PC-3 (cell line): Measurements from ENCODE around the gene SCN1B. TPM values are rescaled to one million over a fixed set of nuclear protein-coding genes. Genes with fewer than 3 reads are reported as not detected.
"Not testable (repeated sequence)": the region's sequence is repeated elsewhere in the genome, so short reads cannot be mapped to it uniquely, and the experiment has no call there.

Experiments
- ATAC-seq: fragments of 200-7000 bp; cut with Tn5 transposase; 2 replicates; pipeline ENCODE4 v1.9.1; 2020; ENCODE audit warnings: mild to moderate bottlenecking, moderate library complexity
- BruUV-seq: library from RNA; stranded (reverse); fragments of 400-500 nt; replicated peaks from 2 replicates; lab custom pipeline; 2021; lab: Mats Ljungman, UMichigan
- CTCF ChIA-PET: fragments of 300-600 bp; sonication (Branson Sonifier 250); formaldehyde crosslinking; loops from one replicate; lab custom pipeline; 2022; ENCODE audit warnings: antibody characterized with exemption; lab: Charles Lee
- POLR2A ChIA-PET: fragments of 300-600 bp; sonication (Branson Sonifier 250); formaldehyde crosslinking; loops from one replicate; lab custom pipeline; 2022; ENCODE audit warnings: antibody characterized with exemption; ENCODE audit not compliant: unreplicated experiment; lab: Charles Lee
- DNase-seq: peaks from one replicate; pipeline ENCODE4 v3.0.0-alpha.2; 2015
- H2AFZ ChIP-seq: fragments of 300-600 bp; sonication (generic); 2 replicates; pipeline ENCODE4 v1.6.0; 2016; ENCODE audit warnings: antibody characterized with exemption, low read length
- H3F3A ChIP-seq: fragments of 300-600 bp; sonication (generic); one replicate; pipeline ENCODE4 v1.6.0; 2017; ENCODE audit warnings: antibody characterized with exemption, low read length, control low read depth, mild to moderate bottlenecking; ENCODE audit not compliant: unreplicated experiment
- H3K27ac ChIP-seq: fragments of 300-600 bp; sonication (generic); 2 replicates; pipeline ENCODE4 v1.5.1; 2016; ENCODE audit warnings: mild to moderate bottlenecking, low read length
- H3K27me3 ChIP-seq: fragments of 300-600 bp; sonication (generic); 2 replicates; pipeline ENCODE4 v1.6.1; 2016; ENCODE audit warnings: low read length, mixed read lengths
- H3K36me3 ChIP-seq: fragments of 300-600 bp; sonication (generic); 2 replicates; pipeline ENCODE4 v1.6.1; 2016; ENCODE audit warnings: low read depth, mixed run types, low read length, mixed read lengths
- H3K4me1 ChIP-seq: fragments of 300-600 bp; sonication (generic); 2 replicates; pipeline ENCODE4 v1.5.1; 2016; ENCODE audit warnings: low read length; ENCODE audit not compliant: insufficient read depth
- H3K4me2 ChIP-seq: fragments of 300-600 bp; sonication (generic); 2 replicates; pipeline ENCODE4 v1.6.0; 2016; ENCODE audit warnings: low read length
- H3K4me3 ChIP-seq: fragments of 300-600 bp; sonication (generic); 2 replicates; pipeline ENCODE4 v1.5.1; 2016; ENCODE audit warnings: mild to moderate bottlenecking, low read length, mixed read lengths
- H3K79me2 ChIP-seq: fragments of 300-600 bp; sonication (generic); 2 replicates; pipeline ENCODE4 v1.6.1; 2017; ENCODE audit warnings: low read length, mixed read lengths
- H3K9ac ChIP-seq: fragments of 300-600 bp; sonication (generic); 2 replicates; pipeline ENCODE4 v1.6.0; 2016; ENCODE audit warnings: mild to moderate bottlenecking, low read length
- H3K9me2 ChIP-seq: fragments of 300-600 bp; sonication (generic); replicated peaks from 2 replicates; pipeline ENCODE4 v1.6.1; 2016; ENCODE audit warnings: mixed run types, low read length, mixed read lengths
- H3K9me3 ChIP-seq: fragments of 300-600 bp; sonication (generic); 2 replicates; pipeline ENCODE4 v1.6.1; 2016; ENCODE audit warnings: low read length, mixed read lengths
- H4K20me1 ChIP-seq: fragments of 300-600 bp; sonication (generic); 2 replicates; pipeline ENCODE4 v1.6.1; 2016; ENCODE audit warnings: low read length, mixed read lengths
- EZH2 ChIP-seq: fragments of 300-600 bp; sonication (generic); IDR thresholded peaks from one replicate; pipeline ENCODE4 v1.6.1; 2017; ENCODE audit warnings: antibody characterized with exemption, mild to moderate bottlenecking, low read length; ENCODE audit not compliant: unreplicated experiment
- EZH2phosphoT487 ChIP-seq: fragments of 300-600 bp; sonication (generic); IDR thresholded peaks from 2 replicates; pipeline ENCODE4 v1.6.1; 2018; ENCODE audit warnings: mild to moderate bottlenecking, antibody characterized with exemption, low read length, borderline replicate concordance
- intact Hi-C: fragments of 100-400 bp; cut with micrococcal nuclease; formaldehyde crosslinking; loops from 2 replicates; pipeline ENCODE4 v1.9.0; 2023
- total RNA-seq: library from RNA; depleted of rRNA; stranded (reverse); fragments of >200 nt; gene quantifications from 2 replicates; pipeline ENCODE4 v1.2.3, GENCODE V29; 2014
- TF ChIP-seq, protein P1 (sequence below): fragments of 300-600 bp; sonication (generic); conservative IDR thresholded peaks from 2 replicates; pipeline ENCODE4 v1.5.1; 2017; ENCODE audit warnings: antibody characterized with exemption, low read depth, mild to moderate bottlenecking, low read length

SCN1B gene
- total RNA-seq, 1 experiment from 2014 or later = 1.7 TPM

DNA sequence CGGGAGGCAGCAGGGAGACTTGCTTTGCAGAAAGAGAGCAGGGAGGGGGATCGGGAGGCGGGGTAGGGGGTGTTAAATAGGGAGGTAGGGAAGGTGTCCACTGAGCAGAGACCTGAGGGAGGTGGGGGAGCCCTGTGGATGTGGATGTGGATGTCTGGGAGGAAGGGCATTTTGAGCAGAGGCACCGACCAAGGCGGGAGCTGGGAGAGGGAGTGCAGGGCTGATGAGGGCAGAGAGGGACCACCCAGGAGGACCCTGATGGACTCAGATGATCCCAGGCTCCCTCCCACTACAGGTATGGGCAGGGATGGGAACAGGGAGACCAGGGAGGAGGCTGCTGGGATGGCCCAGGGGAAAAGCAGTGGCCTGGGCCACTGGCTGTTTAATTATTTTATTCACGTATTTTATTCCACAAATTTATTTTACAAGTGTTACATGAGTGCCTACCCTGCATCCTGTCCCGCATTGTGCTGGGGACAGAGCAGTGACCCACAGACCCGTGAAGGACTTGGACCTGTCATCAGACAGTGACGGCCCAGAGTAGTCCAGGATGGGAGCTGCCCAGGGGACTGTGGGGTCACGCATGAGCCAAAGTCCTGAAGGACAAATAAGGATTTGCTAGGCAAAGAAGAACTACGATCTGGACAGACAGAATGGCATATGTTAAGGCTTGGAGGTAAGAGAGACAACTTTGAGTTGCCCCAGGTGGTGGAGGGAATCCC is 24.9 kb upstream of the SCN1B start:
- DNase-seq = no peak
- Histone ChIP-seq H3K9ac (peak overlapping the region; percentile 25; the same call in 1 of the 2 replicates), H3K4me1 (peaks cover 21% of the 10 kb centered on the region), H3K79me2 (peaks cover 41% of the 10 kb centered on the region), H3K36me3 (no peaks in the 10 kb centered on the region), H3K4me2 (peak overlapping the region; percentile 75), H2AFZ (no peak overlapping the region), H4K20me1 (peaks cover 8% of the 10 kb centered on the region; the same call in 1 of the 2 replicates), H3K9me2 (no peaks in the 10 kb centered on the region), H3K27ac (peak overlapping the region; percentile 77), H3K27me3 (no peaks in the 10 kb centered on the region), H3K9me3 (no peaks in the 10 kb centered on the region), H3F3A (no peaks in the 10 kb centered on the region), H3K4me3 (peak overlapping the region; percentile 30; the same call in 1 of the 2 replicates)
- intact Hi-C loops = no loop called here
- POLR2A ChIA-PET = no interaction called here
- no TSS peak for BruUV-seq
- CTCF ChIA-PET = no interaction called here
- TF ChIP-seq EZH2phosphoT487 = no peak
- no peak for TF ChIP-seq EZH2
- TF ChIP-seq, protein P1, sequence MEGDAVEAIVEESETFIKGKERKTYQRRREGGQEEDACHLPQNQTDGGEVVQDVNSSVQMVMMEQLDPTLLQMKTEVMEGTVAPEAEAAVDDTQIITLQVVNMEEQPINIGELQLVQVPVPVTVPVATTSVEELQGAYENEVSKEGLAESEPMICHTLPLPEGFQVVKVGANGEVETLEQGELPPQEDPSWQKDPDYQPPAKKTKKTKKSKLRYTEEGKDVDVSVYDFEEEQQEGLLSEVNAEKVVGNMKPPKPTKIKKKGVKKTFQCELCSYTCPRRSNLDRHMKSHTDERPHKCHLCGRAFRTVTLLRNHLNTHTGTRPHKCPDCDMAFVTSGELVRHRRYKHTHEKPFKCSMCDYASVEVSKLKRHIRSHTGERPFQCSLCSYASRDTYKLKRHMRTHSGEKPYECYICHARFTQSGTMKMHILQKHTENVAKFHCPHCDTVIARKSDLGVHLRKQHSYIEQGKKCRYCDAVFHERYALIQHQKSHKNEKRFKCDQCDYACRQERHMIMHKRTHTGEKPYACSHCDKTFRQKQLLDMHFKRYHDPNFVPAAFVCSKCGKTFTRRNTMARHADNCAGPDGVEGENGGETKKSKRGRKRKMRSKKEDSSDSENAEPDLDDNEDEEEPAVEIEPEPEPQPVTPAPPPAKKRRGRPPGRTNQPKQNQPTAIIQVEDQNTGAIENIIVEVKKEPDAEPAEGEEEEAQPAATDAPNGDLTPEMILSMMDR = no peak
- ATAC-seq = no peak

DNA sequence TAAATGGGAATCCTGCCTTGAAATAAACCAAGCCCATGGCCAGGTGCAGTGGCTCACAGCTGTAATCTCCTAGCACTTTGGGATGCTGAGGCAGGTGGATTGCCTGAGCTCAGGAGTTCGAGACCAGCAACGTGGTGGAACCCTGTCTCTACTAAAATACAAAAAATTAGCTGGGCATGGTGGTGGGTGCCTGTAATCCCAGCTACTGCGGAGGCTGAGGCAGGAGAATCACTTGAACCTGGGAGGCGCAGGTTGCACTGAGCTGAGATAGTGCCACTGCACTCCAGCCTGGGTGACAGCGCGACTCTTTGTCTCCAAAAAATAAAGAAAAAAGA is 24.3 kb upstream of the SCN1B start:
- Histone ChIP-seq H3K4me3 (peak overlapping the region; percentile 30; the same call in 1 of the 2 replicates), H3K27ac (peak overlapping the region; percentile 77), H3K9ac (peak overlapping the region; percentile 25; the same call in 1 of the 2 replicates), H3K79me2 (peaks cover 37% of the 10 kb centered on the region), H3K4me1 (peaks cover 21% of the 10 kb centered on the region), H3K4me2 (peak overlapping the region; percentile 75)
- CTCF ChIA-PET, H3F3A ChIP-seq, H3K36me3 ChIP-seq, BruUV-seq, H3K9me3 ChIP-seq, H3K27me3 ChIP-seq, H2AFZ ChIP-seq, DNase-seq, POLR2A ChIA-PET, H3K9me2 ChIP-seq, H4K20me1 ChIP-seq, ATAC-seq: not testable (repeated sequence)
- intact Hi-C loops = loop anchor here (2.0 kb wide), 1 partner anchor 33 kb away; no protein-coding TSS in a partner anchor

DNA sequence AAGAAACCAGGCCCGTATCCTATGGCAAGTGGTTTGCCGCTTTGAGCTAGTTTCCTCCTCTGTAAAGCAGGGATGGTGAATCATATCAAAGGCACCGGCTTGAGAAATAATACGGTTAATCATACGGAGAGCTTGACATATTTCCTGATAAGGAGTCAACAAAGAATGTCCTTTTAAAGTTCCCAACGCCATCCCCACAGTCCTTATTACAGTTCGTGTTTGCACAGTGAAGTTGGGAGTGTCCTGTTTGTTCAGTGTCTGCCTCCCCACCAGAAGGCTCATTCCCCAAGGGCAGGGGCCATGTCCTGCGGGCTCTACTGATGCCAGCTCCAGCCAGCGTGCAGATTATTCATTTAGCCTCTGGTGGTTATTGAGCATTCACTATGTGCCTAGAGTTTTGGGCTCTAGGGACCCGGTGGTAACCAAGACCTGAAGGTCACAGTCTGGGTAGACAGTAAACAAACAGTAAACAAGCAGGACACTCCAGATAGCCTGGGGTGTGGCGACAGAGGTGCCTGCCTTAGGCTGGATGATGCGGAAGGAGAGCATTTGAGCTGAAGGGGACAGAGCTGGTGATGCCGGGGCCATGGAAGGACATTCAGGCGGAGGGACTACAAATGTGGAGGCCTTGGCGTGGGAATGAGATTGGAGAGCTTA is 23.8 kb upstream of the SCN1B start:
- BruUV-seq = no TSS peak
- POLR2A ChIA-PET = no interaction called here
- Histone ChIP-seq H3K9ac (peak overlapping the region; percentile 25; the same call in 1 of the 2 replicates), H3K4me1 (peaks cover 21% of the 10 kb centered on the region), H4K20me1 (peaks cover 8% of the 10 kb centered on the region; the same call in 1 of the 2 replicates), H2AFZ (no peak overlapping the region), H3K9me3 (no peaks in the 10 kb centered on the region), H3K27ac (peak overlapping the region; percentile 77), H3K79me2 (peaks cover 32% of the 10 kb centered on the region), H3K4me2 (peak overlapping the region; percentile 75), H3K36me3 (no peaks in the 10 kb centered on the region), H3K9me2 (no peaks in the 10 kb centered on the region), H3K27me3 (no peaks in the 10 kb centered on the region), H3K4me3 (peak overlapping the region; percentile 30; the same call in 1 of the 2 replicates), H3F3A (no peaks in the 10 kb centered on the region)
- DNase-seq = peak; percentile 93
- ATAC-seq = peak; percentile 96
- intact Hi-C loops = loop anchor here (2.0 kb wide), 1 partner anchor 34 kb away; no protein-coding TSS in a partner anchor
- TF ChIP-seq EZH2 (no peak), EZH2phosphoT487 (no peak)
- TF ChIP-seq, protein P1 = no peak
- CTCF ChIA-PET = no interaction called here
